ENCODE results near the gene NDP.

Gene NDP

GRCh38 chrX:43973249-43974099, at the start of gene NDP:
Gene NDP (minus strand): TSS chrX:43973390. CDS start chrX:43958645, 14,745 bp downstream.
- no peak for DNase-seq (ENCODE audit: low read depth)

GRCh38 chrX:44022964-44023363, 49.8 kb upstream of the NDP start:
- no peak for DNase-seq (ENCODE audit: low read depth)

GRCh38 chrX:44020693-44021092, 47.5 kb upstream of the NDP start:
- DNase-seq (ENCODE audit: low read depth) = no peak

GRCh38 chrX:44019911-44020310, 46.7 kb upstream of the NDP start:
- DNase-seq (ENCODE audit: low read depth) = no peak

- no peak for DNase-seq (ENCODE audit: low read depth)
Observed at GRCh38 chrX:44017676-44018075, 44.5 kb upstream of the NDP start.

- no peak for DNase-seq (ENCODE audit: low read depth)
Observed at GRCh38 chrX:44016906-44017305, 43.7 kb upstream of the NDP start.

GRCh38 chrX:44012484-44013096, 39.4 kb upstream of the NDP start:
- DNase-seq (ENCODE audit: low read depth) = peak; percentile 26

GRCh38 chrX:44011506-44011905, 38.3 kb upstream of the NDP start:
- DNase-seq (ENCODE audit: low read depth) = no peak

- no peak for DNase-seq (ENCODE audit: low read depth)
Observed at GRCh38 chrX:44010626-44011025, 37.4 kb upstream of the NDP start.

- no peak for DNase-seq (ENCODE audit: low read depth)
Observed at GRCh38 chrX:44006081-44006480, 32.9 kb upstream of the NDP start.

GRCh38 chrX:44003975-44004374, 30.8 kb upstream of the NDP start:
- DNase-seq (ENCODE audit: low read depth) = no peak

- DNase-seq (ENCODE audit: low read depth) = no peak
Observed at GRCh38 chrX:44002567-44002966, 29.4 kb upstream of the NDP start.

- no peak for DNase-seq (ENCODE audit: low read depth)
Observed at GRCh38 chrX:43998374-43998773, 25.2 kb upstream of the NDP start.

- DNase-seq (ENCODE audit: low read depth) = no peak
Observed at GRCh38 chrX:43996491-43996890, 23.3 kb upstream of the NDP start.

GRCh38 chrX:43986083-43986482, 12.9 kb upstream of the NDP start:
- no peak for DNase-seq (ENCODE audit: low read depth)

- DNase-seq (ENCODE audit: low read depth) = no peak
Observed at GRCh38 chrX:43985511-43985910, 12.3 kb upstream of the NDP start.

- no peak for DNase-seq (ENCODE audit: low read depth)
Observed at GRCh38 chrX:43978226-43978625, 5.0 kb upstream of the NDP start.

GRCh38 chrX:43976205-43976604, 3.0 kb upstream of the NDP start:
- DNase-seq (ENCODE audit: low read depth) = no peak

GRCh38 chrX:43975796-43976195, 2.6 kb upstream of the NDP start:
- DNase-seq (ENCODE audit: low read depth) = no peak

GRCh38 chrX:43974741-43975465, 1.7 kb upstream of the NDP start:
- DNase-seq (ENCODE audit: low read depth) = no peak

- DNase-seq (ENCODE audit: low read depth) = no peak
Observed at GRCh38 chrX:43974100-43974475, 898 bp upstream of the NDP start.

- DNase-seq (ENCODE audit: low read depth) = no peak
Observed at GRCh38 chrX:43971966-43972961, 926 bp downstream of the NDP start.
